GM12878 (cell line): Measurements from ENCODE around the gene ASPDH.

Source experiments
- CTCF ChIP-seq, 3 experiments: IDR thresholded peaks in 2 of 3; conservative IDR thresholded peaks in 1 of 3; 2 replicates each; pipeline ENCODE4 v1.5.1; 2011; ENCODE audit warnings: low read depth in 3 of 3, low read length in 3 of 3, mild to moderate bottlenecking in 3 of 3, control low read depth in 2 of 3, moderate library complexity in 2 of 3, inconsistent platforms in 1 of 3, mixed read lengths in 1 of 3; ENCODE audit not compliant: control insufficient read depth in 2 of 3, insufficient read depth in 1 of 3; ENCODE audit errors: extremely low read depth in 1 of 3
- EZH2 ChIP-seq: IDR thresholded peaks from 2 replicates; pipeline ENCODE4 v1.6.1; 2012; ENCODE audit warnings: low read depth, mild to moderate bottlenecking, control low read depth, inconsistent platforms, low read length, borderline replicate concordance; ENCODE audit not compliant: control insufficient read depth
- HDAC2 ChIP-seq: fragments of 200-600 bp; sonication (generic); IDR thresholded peaks from 2 replicates; pipeline ENCODE4 v1.6.1; 2017
- POLR2AphosphoS5 ChIP-seq: IDR thresholded peaks from 2 replicates; pipeline ENCODE4 v1.6.1; 2011; ENCODE audit warnings: mild to moderate bottlenecking, low read length, inconsistent platforms
- RBBP5 ChIP-seq: fragments of 200-600 bp; sonication (generic); conservative IDR thresholded peaks from 2 replicates; pipeline ENCODE4 v1.6.1; 2016
- SIN3A ChIP-seq: IDR thresholded peaks from 2 replicates; pipeline ENCODE4 v1.6.1; 2012; ENCODE audit warnings: low read depth, low read length, improper control_type of control experiment
- ZBTB33 ChIP-seq: fragments of 450-650 bp; IDR thresholded peaks from 2 replicates; pipeline ENCODE4 v1.6.1; 2017; ENCODE audit warnings: mild to moderate bottlenecking

- TF ChIP-seq EZH2 (no peak), CTCF (IDR thresholded peaks at IDR 0.05 in 2 of 3, conservative IDR thresholded peaks at IDR 0.05 in 1 of 3; ENCODE audit: control insufficient read depth in 2 of 3, extremely low read depth in 1 of 3, insufficient read depth in 1 of 3, low read depth in 3 of 3, low read length in 3 of 3) (no peak), POLR2AphosphoS5 (no peak), HDAC2 (no peak), ZBTB33 (no peak), SIN3A (no peak), RBBP5 (no peak)
Measured at GRCh38 chr19:50481351-50482149, 32.2 kb downstream of the ASPDH start.
